Erythroblast (primary cell): ENCODE data around the gene SLC35A3.

ENCODE experiments used
- GATA1 ChIP-seq: IDR thresholded peaks from 2 replicates; pipeline ENCODE4 v1.6.1; 2011; ENCODE audit warnings: low read depth, mild to moderate bottlenecking, control low read depth, low read length, moderate library complexity
- POLR2A ChIP-seq: IDR thresholded peaks from 2 replicates; pipeline ENCODE4 v1.6.1; 2011; ENCODE audit warnings: mild to moderate bottlenecking, low read length

- TF ChIP-seq POLR2A, result no peak
- no peak for TF ChIP-seq GATA1
Observed at GRCh38 chr1:100045206-100045605, 75.4 kb downstream of the SLC35A3 start.
